Measurements from ENCODE around the gene SHROOM3. TPM values are rescaled to one million over a fixed set of nuclear protein-coding genes. Genes with fewer than 3 reads are reported as not detected.

SHROOM3 gene
- total and polyA plus RNA-seq, 12 donors, result 1.1 to 16.2 (median 8.8) TPM

DNA sequence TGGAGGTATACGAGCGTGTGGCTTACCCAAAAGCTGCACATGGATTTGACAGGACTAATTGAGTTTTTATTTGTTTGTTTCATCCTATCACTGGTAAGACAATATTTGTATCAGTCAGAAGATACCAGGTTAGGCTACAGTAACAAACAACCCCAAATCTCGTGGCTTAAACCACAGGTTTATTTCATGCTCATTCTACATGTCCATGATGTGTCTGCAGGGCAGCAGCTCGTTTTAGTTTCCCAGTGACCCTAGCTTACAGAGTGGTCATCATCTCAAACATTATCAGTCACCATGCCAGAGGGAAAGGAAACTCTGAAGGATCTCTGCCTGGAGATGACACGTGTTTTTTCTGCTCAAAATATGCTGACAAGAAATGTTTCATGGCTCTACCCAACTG is 108.3 kb downstream of the SHROOM3 start:
- DNase-seq, result no peak
- H3K9me3 ChIP-seq (replicated peaks in 1 of 3), result no peaks in the 10 kb centered on the region
- TF ChIP-seq POLR2A (IDR thresholded peaks at IDR 0.05), result no peak
- TF ChIP-seq, protein P1, sequence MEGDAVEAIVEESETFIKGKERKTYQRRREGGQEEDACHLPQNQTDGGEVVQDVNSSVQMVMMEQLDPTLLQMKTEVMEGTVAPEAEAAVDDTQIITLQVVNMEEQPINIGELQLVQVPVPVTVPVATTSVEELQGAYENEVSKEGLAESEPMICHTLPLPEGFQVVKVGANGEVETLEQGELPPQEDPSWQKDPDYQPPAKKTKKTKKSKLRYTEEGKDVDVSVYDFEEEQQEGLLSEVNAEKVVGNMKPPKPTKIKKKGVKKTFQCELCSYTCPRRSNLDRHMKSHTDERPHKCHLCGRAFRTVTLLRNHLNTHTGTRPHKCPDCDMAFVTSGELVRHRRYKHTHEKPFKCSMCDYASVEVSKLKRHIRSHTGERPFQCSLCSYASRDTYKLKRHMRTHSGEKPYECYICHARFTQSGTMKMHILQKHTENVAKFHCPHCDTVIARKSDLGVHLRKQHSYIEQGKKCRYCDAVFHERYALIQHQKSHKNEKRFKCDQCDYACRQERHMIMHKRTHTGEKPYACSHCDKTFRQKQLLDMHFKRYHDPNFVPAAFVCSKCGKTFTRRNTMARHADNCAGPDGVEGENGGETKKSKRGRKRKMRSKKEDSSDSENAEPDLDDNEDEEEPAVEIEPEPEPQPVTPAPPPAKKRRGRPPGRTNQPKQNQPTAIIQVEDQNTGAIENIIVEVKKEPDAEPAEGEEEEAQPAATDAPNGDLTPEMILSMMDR (IDR thresholded peaks at IDR 0.05), result no peak
- no peaks in the 10 kb centered on the region for H3K36me3 ChIP-seq (replicated peaks in 1 of 2)
- H3K4me1 ChIP-seq (replicated peaks in 1 of 2), result peaks cover 0 to 3% of the 10 kb centered on the region in 2 donors
- H3K27me3 ChIP-seq, result no peaks in the 10 kb centered on the region
- no peak overlapping the region for H3K4me3 ChIP-seq
- 78 to 86% (median 85%) methylated on average over 5 of the region's 5 CpGs for WGBS, 4 donors
- intact Hi-C loops (cut with DNase I), result no loop called here
- no peak overlapping the region for H3K27ac ChIP-seq

DNA sequence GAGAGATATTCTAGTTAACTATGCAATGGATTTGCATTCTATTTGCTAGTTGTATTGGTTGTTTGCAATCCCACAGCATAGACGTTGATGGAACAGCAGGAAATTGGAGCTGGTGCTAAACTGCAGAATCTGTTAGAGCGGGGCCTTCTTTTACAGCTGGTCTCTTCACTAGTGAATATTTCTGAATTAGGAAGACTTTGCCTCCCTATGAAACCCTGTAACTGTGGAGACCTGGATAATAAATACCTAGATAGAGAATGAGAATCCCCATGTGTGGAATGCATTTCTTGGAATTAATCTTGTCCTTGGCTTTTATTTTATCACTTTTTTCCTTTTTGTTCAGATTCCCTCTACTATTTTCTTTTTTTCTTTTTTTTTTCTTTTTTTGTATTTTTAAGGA is 109.7 kb downstream of the SHROOM3 start:
- TF ChIP-seq POLR2A (IDR thresholded peaks at IDR 0.05), result no peak
- TF ChIP-seq, protein P1 (IDR thresholded peaks at IDR 0.05), result no peak
- no peaks in the 10 kb centered on the region for H3K9me3 ChIP-seq (replicated peaks in 1 of 3)
- no peak for DNase-seq
- no peaks in the 10 kb centered on the region for H3K36me3 ChIP-seq (replicated peaks in 1 of 2)
- H3K27ac ChIP-seq, result no peak overlapping the region
- no peaks in the 10 kb centered on the region for H3K27me3 ChIP-seq
- intact Hi-C loops (cut with DNase I), result no loop called here
- no peak overlapping the region for H3K4me3 ChIP-seq
- WGBS, 4 donors, result 77 to 96% (median 84%) methylated on average over 2 of the region's 2 CpGs
- peaks cover 0 to 3% of the 10 kb centered on the region in 2 donors for H3K4me1 ChIP-seq (replicated peaks in 1 of 2)

DNA sequence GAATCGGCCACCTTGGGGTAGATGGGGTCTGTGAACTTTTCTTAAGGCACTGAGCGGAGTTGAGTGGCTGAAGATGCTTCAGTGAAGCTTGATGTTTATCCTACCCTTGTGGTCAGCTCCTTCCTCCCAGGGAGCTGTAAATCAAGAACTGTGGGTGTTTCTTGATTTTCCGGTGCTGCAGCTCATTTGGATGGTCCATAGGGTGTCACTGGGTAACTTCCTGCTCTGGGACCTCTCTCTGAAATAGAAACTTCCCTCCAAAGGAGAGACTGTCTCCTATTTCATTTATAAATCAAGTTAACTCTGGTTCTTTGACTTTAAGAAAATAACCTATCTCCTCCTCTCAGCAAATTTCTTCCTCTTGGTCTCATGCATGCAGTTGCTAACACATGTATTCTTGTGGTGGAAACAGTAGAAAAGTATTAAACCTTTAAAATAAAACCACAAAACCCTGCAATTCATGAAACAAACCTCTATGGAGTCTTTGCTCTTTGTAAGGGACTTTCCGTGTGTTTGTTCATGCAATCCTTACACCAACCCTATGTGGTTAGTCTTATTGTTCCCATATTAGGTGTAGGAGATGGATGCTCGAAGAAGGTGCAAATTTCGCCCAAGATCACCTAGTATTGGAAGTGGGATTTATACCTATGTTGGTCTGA is 110.3 kb downstream of the SHROOM3 start:
- no peak overlapping the region for H3K4me3 ChIP-seq
- H3K27ac ChIP-seq, result no peak overlapping the region
- intact Hi-C loops (cut with DNase I), result no loop called here
- peaks cover 0 to 3% of the 10 kb centered on the region in 2 donors for H3K4me1 ChIP-seq (replicated peaks in 1 of 2)
- WGBS, 4 donors, result 66 to 76% (median 72%) methylated on average over 6 of the region's 6 CpGs
- no peaks in the 10 kb centered on the region for H3K36me3 ChIP-seq (replicated peaks in 1 of 2)
- no peak for TF ChIP-seq POLR2A (IDR thresholded peaks at IDR 0.05)
- TF ChIP-seq, protein P1 (IDR thresholded peaks at IDR 0.05), result no peak
- no peaks in the 10 kb centered on the region for H3K9me3 ChIP-seq (replicated peaks in 1 of 3)
- H3K27me3 ChIP-seq, result no peaks in the 10 kb centered on the region
- no peak for DNase-seq

DNA sequence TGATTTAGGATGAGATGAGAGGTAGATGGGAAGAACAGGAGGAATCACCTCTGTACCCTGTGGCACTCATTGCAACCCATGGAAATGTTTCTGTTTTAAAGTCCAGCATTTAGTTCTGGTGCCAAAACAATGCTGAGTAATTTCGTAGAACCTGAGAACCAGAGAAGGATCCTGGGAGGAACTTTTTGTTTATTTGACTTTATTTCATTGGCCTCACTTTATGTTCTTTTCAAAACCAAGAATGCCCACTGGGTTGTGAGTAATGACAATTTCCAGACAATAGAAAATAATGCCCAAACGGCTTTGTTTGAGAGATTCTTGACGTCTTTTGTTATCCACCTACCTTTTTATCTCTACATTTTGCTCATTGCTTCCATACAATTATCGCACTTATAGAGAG is 111.3 kb downstream of the SHROOM3 start:
- Histone ChIP-seq H3K4me1 (replicated peaks in 1 of 2) (peaks cover 0 to 3% of the 10 kb centered on the region in 2 donors), H3K27ac (peak overlapping the region in 1 of 5 donors; percentile 13), H3K9me3 (replicated peaks in 1 of 3) (no peaks in the 10 kb centered on the region), H3K27me3 (no peaks in the 10 kb centered on the region), H3K4me3 (no peak overlapping the region), H3K36me3 (replicated peaks in 1 of 2) (no peaks in the 10 kb centered on the region)
- DNase-seq, result no peak
- WGBS, 4 donors, result 37 to 66% (median 52%) methylated on average over 4 of the region's 4 CpGs
- TF ChIP-seq, protein P1 (IDR thresholded peaks at IDR 0.05), result no peak
- no peak for TF ChIP-seq POLR2A (IDR thresholded peaks at IDR 0.05)
- intact Hi-C loops (cut with DNase I), result no loop called here

Measured in adrenal gland (tissue), 12 donors.